Measurements from ENCODE around the gene MZF1.

DNA sequence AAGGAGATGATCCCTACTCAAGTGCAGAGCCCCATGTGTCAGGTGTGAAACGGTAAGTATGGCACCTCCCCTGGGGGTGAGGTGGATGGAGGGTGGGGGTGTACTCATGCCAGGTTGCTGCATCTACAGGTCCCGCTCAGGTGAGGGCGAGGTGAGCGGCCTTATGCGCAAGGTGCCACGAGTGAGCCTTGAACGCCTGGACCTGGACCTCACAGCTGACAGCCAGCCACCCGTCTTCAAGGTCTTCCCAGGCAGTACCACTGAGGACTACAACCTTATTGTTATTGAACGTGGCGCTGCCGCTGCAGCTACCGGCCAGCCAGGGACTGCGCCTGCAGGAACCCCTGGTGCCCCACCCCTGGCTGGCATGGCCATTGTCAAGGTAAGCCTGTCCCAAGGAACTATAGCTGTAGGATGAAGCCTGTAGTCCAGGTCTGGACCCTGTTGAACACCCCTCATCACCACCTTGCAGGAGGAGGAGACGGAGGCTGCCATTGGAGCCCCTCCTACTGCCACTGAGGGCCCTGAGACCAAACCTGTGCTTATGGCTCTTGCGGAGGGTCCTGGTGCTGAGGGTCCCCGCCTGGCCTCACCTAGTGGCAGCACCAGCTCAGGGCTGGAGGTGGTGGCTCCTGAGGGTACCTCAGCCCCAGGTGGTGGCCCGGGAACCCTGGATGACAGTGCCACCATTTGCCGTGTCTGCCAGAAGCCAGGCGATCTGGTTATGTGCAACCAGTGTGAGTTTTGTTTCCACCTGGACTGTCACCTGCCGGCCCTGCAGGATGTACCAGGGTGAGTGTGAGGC lies 24.1 kb downstream of the MZF1 start:
- TF ChIP-seq, protein P1, sequence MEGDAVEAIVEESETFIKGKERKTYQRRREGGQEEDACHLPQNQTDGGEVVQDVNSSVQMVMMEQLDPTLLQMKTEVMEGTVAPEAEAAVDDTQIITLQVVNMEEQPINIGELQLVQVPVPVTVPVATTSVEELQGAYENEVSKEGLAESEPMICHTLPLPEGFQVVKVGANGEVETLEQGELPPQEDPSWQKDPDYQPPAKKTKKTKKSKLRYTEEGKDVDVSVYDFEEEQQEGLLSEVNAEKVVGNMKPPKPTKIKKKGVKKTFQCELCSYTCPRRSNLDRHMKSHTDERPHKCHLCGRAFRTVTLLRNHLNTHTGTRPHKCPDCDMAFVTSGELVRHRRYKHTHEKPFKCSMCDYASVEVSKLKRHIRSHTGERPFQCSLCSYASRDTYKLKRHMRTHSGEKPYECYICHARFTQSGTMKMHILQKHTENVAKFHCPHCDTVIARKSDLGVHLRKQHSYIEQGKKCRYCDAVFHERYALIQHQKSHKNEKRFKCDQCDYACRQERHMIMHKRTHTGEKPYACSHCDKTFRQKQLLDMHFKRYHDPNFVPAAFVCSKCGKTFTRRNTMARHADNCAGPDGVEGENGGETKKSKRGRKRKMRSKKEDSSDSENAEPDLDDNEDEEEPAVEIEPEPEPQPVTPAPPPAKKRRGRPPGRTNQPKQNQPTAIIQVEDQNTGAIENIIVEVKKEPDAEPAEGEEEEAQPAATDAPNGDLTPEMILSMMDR (conservative IDR thresholded peaks at IDR 0.05; ENCODE audit: low read length): no peak
- TF ChIP-seq EZH2phosphoT487 (IDR thresholded peaks at IDR 0.05; ENCODE audit: borderline replicate concordance, low read depth, low read length): no peak
